K562 (cell line): Measurements from ENCODE around the gene TMEM129. TPM values are rescaled to one million over a fixed set of nuclear protein-coding genes. Genes with fewer than 3 reads are reported as not detected.

ENCODE experiments used
- ATF4 ChIP-seq: fragments of 450-650 bp; formaldehyde crosslinking; IDR thresholded peaks from 2 replicates; pipeline ENCODE4 v1.4.0; 2022; ENCODE audit warnings: mild to moderate bottlenecking, moderate library complexity
- BMI1 ChIP-seq: fragments of 150-350 bp; IDR thresholded peaks from 2 replicates; pipeline ENCODE4 v1.6.1; 2014; ENCODE audit warnings: low read length
- CREBBP ChIP-seq: IDR thresholded peaks from one replicate; pipeline ENCODE4 v1.6.1; 2012; ENCODE audit warnings: low read depth, mild to moderate bottlenecking, control low read depth, inconsistent platforms, low read length
- E2F3 ChIP-seq: fragments of 250-450 bp; sonication (Bioruptor Pico); IDR thresholded peaks from 2 replicates; pipeline ENCODE4 v1.4.0; 2020; ENCODE audit warnings: mild to moderate bottlenecking
- HDAC8 ChIP-seq: fragments of 450-650 bp; IDR thresholded peaks from 2 replicates; pipeline ENCODE4 v1.6.1; 2016; ENCODE audit warnings: mild to moderate bottlenecking, missing genetic modification characterization, moderate library complexity, missing compliant biosample characterization
- HNRNPL ChIP-seq: fragments of 200-400 bp; formaldehyde crosslinking; IDR thresholded peaks from 2 replicates; pipeline ENCODE4 v1.6.1; 2017; ENCODE audit warnings: low read depth, mild to moderate bottlenecking, low read length
- HOXB6 ChIP-seq: fragments of 250-450 bp; sonication (Bioruptor Pico); IDR thresholded peaks from 2 replicates; pipeline ENCODE4 v1.5.1; 2022; ENCODE audit warnings: mild to moderate bottlenecking, borderline replicate concordance
- NELFE ChIP-seq: IDR thresholded peaks from 2 replicates; pipeline ENCODE4 v1.6.1; 2011; ENCODE audit warnings: mild to moderate bottlenecking; ENCODE audit not compliant: insufficient read depth, insufficient read length
- NFRKB ChIP-seq: fragments of 450-650 bp; IDR thresholded peaks from 2 replicates; pipeline ENCODE4 v1.6.1; 2016; ENCODE audit warnings: low read depth
- POU5F1 ChIP-seq: fragments of 150-350 bp; IDR thresholded peaks from 2 replicates; pipeline ENCODE4 v1.6.1; 2014; ENCODE audit warnings: borderline replicate concordance, low read length, low read depth, mild to moderate bottlenecking; ENCODE audit not compliant: partially characterized antibody
- PREB ChIP-seq: sonication (generic); formaldehyde crosslinking; IDR thresholded peaks from 2 replicates; pipeline ENCODE4 v1.8.1; 2023; ENCODE audit warnings: mild to moderate bottlenecking, missing genetic modification reagents
- RBFOX2 ChIP-seq: fragments of 200-400 bp; formaldehyde crosslinking; IDR thresholded peaks from 2 replicates; pipeline ENCODE4 v1.6.1; 2017; ENCODE audit warnings: low read depth, mild to moderate bottlenecking, low read length, moderate library complexity
- RREB1 ChIP-seq: fragments of 250-450 bp; sonication (Bioruptor Pico); IDR thresholded peaks from 2 replicates; pipeline ENCODE4 v1.4.0; 2020
- SMAD2 ChIP-seq: fragments of 150-350 bp; IDR thresholded peaks from 2 replicates; pipeline ENCODE4 v1.6.1; 2014; ENCODE audit warnings: low read depth, mild to moderate bottlenecking, low read length
- SPI1 ChIP-seq: IDR thresholded peaks from 2 replicates; pipeline ENCODE4 v1.6.1; 2011; ENCODE audit warnings: low read depth, low read length, control low read depth, borderline replicate concordance
- STAT6 ChIP-seq: sonication (generic); formaldehyde crosslinking; IDR thresholded peaks from 2 replicates; pipeline ENCODE4 v1.8.1; 2023; ENCODE audit warnings: mild to moderate bottlenecking, missing genetic modification reagents
- TRIM28 ChIP-seq: fragments of 450-650 bp; IDR thresholded peaks from 2 replicates; pipeline ENCODE4 v1.6.1; 2017
- ZNF3 ChIP-seq: fragments of 250-450 bp; sonication (Bioruptor Pico); IDR thresholded peaks from 2 replicates; pipeline ENCODE4 v1.5.0; 2021; ENCODE audit warnings: mild to moderate bottlenecking, moderate library complexity
- polyA plus RNA-seq, 8 experiments: library from polyadenylated mRNA; depleted of rRNA in 4 of 8; stranded (reverse) in 5 of 8; unstranded in 3 of 8; fragments of >200 nt; fragmentation: Nextera tagmentation in 2 of 8; fragmentation: Illumina TruSeq in 1 of 8; extraction: Ambion mirVana in 2 of 8; extraction: Trizol in 1 of 8; gene quantifications; 2 replicates each; pipeline versions ENCODE4 v1.2.1 to v1.2.3, GENCODE V29; 2011 to 2014; ENCODE audit warnings: inconsistent platforms in 1 of 8, missing spikeins in 1 of 8
- total RNA-seq, 7 experiments: library from RNA; depleted of rRNA in 6 of 7; stranded (reverse); fragments of >200 nt in 6 of 7; fragmentation: Illumina TruSeq in 2 of 7; extraction: Trizol in 2 of 7; gene quantifications; 2 replicates each; pipeline versions ENCODE4 v1.2.1 to v1.2.3, GENCODE V29; 2011 to 2021; ENCODE audit warnings: low replicate concordance in 1 of 7

Gene TMEM129
- total and polyA plus RNA-seq, 9 of the 15 experiments (the other 6 are each of a cell fraction or from before 2014, with no cell fraction given), result 0.34 to 47.2 (median 18.8) TPM

GRCh38 chr4:1683736-1684505, 37.2 kb downstream of the TMEM129 start, which contains the start of gene FAM53A (continued):
- no peak for TF ChIP-seq PREB (CRISPR knock-in tag)
- peak; percentile 49; the same call in 1 of the 2 replicates for TF ChIP-seq RREB1
- no peak for TF ChIP-seq CREBBP
- TF ChIP-seq HDAC8, result peak; percentile 85; the same call in 1 of the 2 replicates
- no peak for TF ChIP-seq ZNF3 (CRISPR knock-in tag)
- no peak for TF ChIP-seq ATF4 (CRISPR knock-in tag)
- peak; percentile 83 for TF ChIP-seq RBFOX2
- no peak for TF ChIP-seq BMI1
- TF ChIP-seq HOXB6, result no peak
- no peak for TF ChIP-seq NFRKB
- TF ChIP-seq SPI1, result no peak
- no peak for TF ChIP-seq SMAD2
- no peak for TF ChIP-seq POU5F1
- TF ChIP-seq TRIM28, result no peak
- TF ChIP-seq HNRNPL, result 0 out of 2 replicates have a peak, but pooled peaks have one; percentile 47
- TF ChIP-seq STAT6 (CRISPR knock-in tag), result no peak
- peak; percentile 75 for TF ChIP-seq E2F3 (CRISPR knock-in tag)
- TF ChIP-seq NELFE, result no peak
